Stomach (tissue), 9 donors: ENCODE measurements around the gene CDH5. TPM values are rescaled to one million over a fixed set of nuclear protein-coding genes. Genes with fewer than 3 reads are reported as not detected.

Experiments
- DNase-seq, 2 donors: peaks; one replicate each; pipeline versions ENCODE4 v3.0.0 to v3.0.0-alpha.2; 2013 to 2019
- H3K27ac ChIP-seq, 5 donors: fragments of 200-600 bp in 4 of 5; sonication (generic) in 4 of 5; one replicate each; pipeline ENCODE4 v1.5.1; 2013 to 2019; ENCODE audit warnings: mild to moderate bottlenecking in 1 of 5, moderate library complexity in 1 of 5
- H3K27me3 ChIP-seq, 3 donors: fragments of 200-600 bp; sonication (generic); one replicate each; pipeline ENCODE4 v1.5.1; 2017 to 2019; ENCODE audit warnings: mixed run types in 1 of 3
- H3K36me3 ChIP-seq, 4 donors: fragments of 200-600 bp; sonication (generic); 1 replicate in 3 of 4; 2 replicates in 1 of 4; pipeline ENCODE4 v1.5.1; 2016 to 2019
- H3K4me1 ChIP-seq, 4 donors: fragments of 200-600 bp; sonication (generic); one replicate each; pipeline ENCODE4 v1.5.1; 2016 to 2019
- H3K4me3 ChIP-seq, 4 donors: fragments of 200-600 bp; sonication (generic) in 3 of 4; one replicate each; pipeline ENCODE4 v1.5.1; 2016 to 2019; ENCODE audit warnings: mild to moderate bottlenecking in 1 of 4
- H3K9me3 ChIP-seq, 4 donors: fragments of 200-600 bp; sonication (generic); one replicate each; pipeline ENCODE4 v1.5.1; 2016 to 2019
- CTCF ChIP-seq, 7 experiments: fragments of 450-650 bp in 4 of 7; fragments of 200-600 bp in 3 of 7; sonication (generic) in 3 of 7; IDR thresholded peaks; one replicate each; pipeline ENCODE4 v1.5.1; 2016 to 2019; ENCODE audit warnings: antibody characterized with exemption in 7 of 7, control low read depth in 2 of 7, mild to moderate bottlenecking in 1 of 7
- EP300 ChIP-seq: sonication (generic); formaldehyde crosslinking; IDR thresholded peaks from one replicate; pipeline ENCODE4 v1.6.1; 2017; ENCODE audit warnings: antibody characterized with exemption
- POLR2A ChIP-seq, 4 donors: fragments of 450-650 bp; IDR thresholded peaks; one replicate each; pipeline ENCODE4 v1.6.1; 2016; ENCODE audit warnings: antibody characterized with exemption in 4 of 4, control low read depth in 2 of 4, mild to moderate bottlenecking in 1 of 4, moderate library complexity in 1 of 4
- POLR2AphosphoS5 ChIP-seq, 3 donors: sonication (generic); formaldehyde crosslinking; IDR thresholded peaks; one replicate each; pipeline ENCODE4 v1.6.1; 2016; ENCODE audit warnings: antibody characterized with exemption in 3 of 3
- WGBS, 5 donors: extraction: QIAGEN DNeasy Blood & Tissue Kit in 3 of 5; methylation state at CpG; one replicate each; pipeline versions ENCODE4 v1.1.5 to v1.1.7; 2013 to 2018; 5-methylcytosine and 5-hydroxymethylcytosine counted together
- intact Hi-C: fragments of 100-400 bp; cut with DNase I; formaldehyde crosslinking; loops from one replicate; pipeline ENCODE4 v1.15.1; 2023; ENCODE audit warnings: low total_unique reads
- polyA plus RNA-seq, 3 donors: library from polyadenylated mRNA; stranded (reverse); fragments of 200-250 nt; gene quantifications; one replicate each; pipeline ENCODE4 v1.2.3, GENCODE V29; 2013
- total RNA-seq, 5 donors: library from RNA; depleted of rRNA; stranded (reverse); fragments of >200 nt; gene quantifications; one replicate each; pipeline versions ENCODE4 v1.1.0 to v1.2.3, GENCODE V29; 2014 to 2016
- donor health status: healthy with polysubstance abuse.
- donor health status: Bipolar disorder and iron deficiency.
- donor health status: healthy.

Gene CDH5
- total and polyA plus RNA-seq, 8 donors: 2.4 to 46.9 (median 17.2) TPM

- no peaks in the 10 kb centered on the region for H3K9me3 ChIP-seq
- no peak overlapping the region for H3K27ac ChIP-seq
- no peaks in the 10 kb centered on the region for H3K27me3 ChIP-seq
- H3K36me3 ChIP-seq: no peaks in the 10 kb centered on the region
- TF ChIP-seq POLR2A (IDR thresholded peaks at IDR 0.05): no peak
- TF ChIP-seq EP300: no peak
- TF ChIP-seq CTCF (IDR thresholded peaks at IDR 0.05): no peak
- no peak for TF ChIP-seq POLR2AphosphoS5 (IDR thresholded peaks at IDR 0.05)
- peak in 1 of 2 donors; percentile 8 for DNase-seq
- 82 to 90% (median 88%) methylated on average over 20 of the region's 20 CpGs for WGBS, 5 donors
- no peak overlapping the region for H3K4me3 ChIP-seq
- H3K4me1 ChIP-seq: no peaks in the 10 kb centered on the region
- intact Hi-C loops: no loop called here
Measured at GRCh38 chr16:66386629-66387622, 20.4 kb downstream of the CDH5 start.

DNA sequence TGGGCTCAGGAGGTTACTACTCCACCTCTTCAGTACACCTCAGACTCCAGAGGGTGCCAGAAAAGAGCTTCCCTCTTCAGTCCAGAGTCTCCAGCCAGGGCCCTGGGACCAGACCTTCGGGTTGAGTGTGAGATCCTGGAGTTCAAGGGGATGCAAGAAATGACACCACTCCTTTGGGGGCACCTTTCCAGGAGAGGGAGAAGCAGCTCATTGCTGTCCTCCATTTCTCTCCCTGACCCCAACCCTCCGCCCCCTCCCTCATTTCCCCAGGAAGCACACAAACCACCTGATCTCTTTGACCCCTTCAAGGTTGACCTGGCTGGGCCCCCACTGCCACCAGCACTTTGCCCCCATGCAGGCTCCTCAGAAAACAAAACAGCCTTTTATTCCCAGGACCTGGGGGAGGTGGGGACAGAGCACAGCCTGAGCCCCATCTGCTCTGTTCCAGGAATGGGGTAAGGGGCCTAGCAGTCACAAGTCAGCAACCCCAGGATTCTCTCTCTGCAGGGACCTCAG lies 21.4 kb downstream of the CDH5 start:
- intact Hi-C loops: no loop called here
- peak in 1 of 2 donors; percentile 11 for DNase-seq
- Histone ChIP-seq H3K36me3 (no peaks in the 10 kb centered on the region), H3K9me3 (no peaks in the 10 kb centered on the region), H3K4me3 (no peak overlapping the region), H3K27ac (no peak overlapping the region), H3K4me1 (no peaks in the 10 kb centered on the region), H3K27me3 (no peaks in the 10 kb centered on the region)
- WGBS, 5 donors: 47 to 87% (median 66%) methylated on average over 2 of the region's 2 CpGs
- no peak for TF ChIP-seq POLR2AphosphoS5 (IDR thresholded peaks at IDR 0.05)
- TF ChIP-seq POLR2A (IDR thresholded peaks at IDR 0.05): no peak
- TF ChIP-seq EP300: no peak
- TF ChIP-seq CTCF (IDR thresholded peaks at IDR 0.05): no peak

GRCh38 chr16:66388350-66389139 lies 22.1 kb downstream of the CDH5 start:
- intact Hi-C loops: no loop called here
- peak in 1 of 2 donors; percentile 10 for DNase-seq
- TF ChIP-seq EP300: no peak
- no peak for TF ChIP-seq POLR2A (IDR thresholded peaks at IDR 0.05)
- TF ChIP-seq POLR2AphosphoS5 (IDR thresholded peaks at IDR 0.05): no peak
- no peak for TF ChIP-seq CTCF (IDR thresholded peaks at IDR 0.05)
- no peaks in the 10 kb centered on the region for H3K4me1 ChIP-seq
- H3K9me3 ChIP-seq: no peaks in the 10 kb centered on the region
- no peaks in the 10 kb centered on the region for H3K36me3 ChIP-seq
- H3K27ac ChIP-seq: no peak overlapping the region
- no peaks in the 10 kb centered on the region for H3K27me3 ChIP-seq
- WGBS, 5 donors: 82 to 88% (median 85%) methylated on average over 4 to 6 of the region's 6 CpGs
- H3K4me3 ChIP-seq: no peak overlapping the region
